NCI-H345 (cell line): ENCODE results near the gene MYO10.
A peak's percentile ranks its signal among the peaks of the same experiment; 100 is the strongest.
"Not testable (repeated sequence)": the region's sequence is repeated elsewhere in the genome, so short reads cannot be mapped to it uniquely, and the experiment has no call there.

Experiments
- DNase-seq: peaks from one replicate; lab custom pipeline; 2025; lab: John Stamatoyannopoulos, UW

Gene MYO10

DNA sequence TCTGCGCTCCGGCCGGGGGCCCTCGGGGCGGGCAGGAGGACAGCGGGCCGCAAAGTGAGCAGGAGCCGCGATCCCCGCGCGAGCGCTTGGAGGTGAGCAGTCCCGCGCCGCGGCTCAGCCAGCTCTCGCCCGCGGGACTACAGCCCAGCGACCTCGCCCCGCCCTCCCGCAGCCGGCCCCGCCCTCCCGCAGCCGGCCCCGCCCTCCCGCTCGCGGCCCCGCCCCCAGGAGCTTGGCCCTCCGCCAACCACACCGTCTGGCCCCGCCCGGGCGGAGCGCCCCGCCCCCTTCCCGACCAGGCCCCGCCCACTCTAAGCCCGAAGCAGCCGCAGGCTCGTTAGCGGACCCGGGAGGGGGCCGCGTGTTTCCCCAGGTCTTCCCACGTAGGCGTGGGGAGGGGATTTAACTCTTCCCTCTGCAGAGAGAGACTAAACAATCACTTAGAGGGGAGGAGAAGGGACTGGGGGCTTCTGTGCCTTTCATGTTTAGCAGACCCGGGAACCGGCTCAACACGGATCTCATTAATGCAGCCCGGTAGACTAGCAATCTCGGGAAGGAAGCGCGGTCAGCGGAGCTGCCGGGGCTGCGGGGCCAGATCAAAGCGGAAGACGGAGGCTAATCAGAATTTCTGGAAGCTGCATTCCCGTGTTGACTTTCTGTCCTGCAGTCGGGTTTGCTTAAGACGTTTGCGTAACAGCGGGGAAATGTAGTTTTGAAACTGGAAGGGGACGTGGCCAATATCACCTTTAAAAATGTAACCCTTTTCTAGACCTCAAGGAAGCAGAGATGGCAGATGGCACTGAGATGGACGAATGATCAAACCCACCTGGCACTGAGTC, at the start of gene MYO10:
Gene MYO10, minus strand, starts transcription at position 139 of the 839 bp plus-strand sequence. CDS start 480 bp downstream, outside the sequence.
- peak; percentile 77 for DNase-seq

DNA sequence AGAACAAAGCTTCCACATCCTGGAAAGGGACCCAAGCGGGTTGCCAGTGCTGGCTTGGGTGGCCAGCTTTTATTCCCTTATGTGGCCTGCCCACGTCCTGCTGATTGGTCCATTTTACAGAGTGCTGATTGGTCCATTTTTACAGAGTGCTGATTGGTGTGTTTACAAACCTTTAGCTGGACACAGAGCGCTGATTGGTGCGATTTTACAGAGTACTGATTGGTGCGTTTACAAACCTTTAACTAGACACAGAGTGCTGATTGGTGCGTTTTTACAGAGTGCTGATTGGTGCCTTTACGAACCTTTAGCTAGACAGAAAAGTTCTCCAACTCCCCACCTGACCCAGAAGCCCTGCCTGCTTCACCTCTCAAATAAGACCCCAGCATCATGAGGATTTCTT, 49.2 kb upstream of the MYO10 start:
- not testable (repeated sequence) for DNase-seq

DNA sequence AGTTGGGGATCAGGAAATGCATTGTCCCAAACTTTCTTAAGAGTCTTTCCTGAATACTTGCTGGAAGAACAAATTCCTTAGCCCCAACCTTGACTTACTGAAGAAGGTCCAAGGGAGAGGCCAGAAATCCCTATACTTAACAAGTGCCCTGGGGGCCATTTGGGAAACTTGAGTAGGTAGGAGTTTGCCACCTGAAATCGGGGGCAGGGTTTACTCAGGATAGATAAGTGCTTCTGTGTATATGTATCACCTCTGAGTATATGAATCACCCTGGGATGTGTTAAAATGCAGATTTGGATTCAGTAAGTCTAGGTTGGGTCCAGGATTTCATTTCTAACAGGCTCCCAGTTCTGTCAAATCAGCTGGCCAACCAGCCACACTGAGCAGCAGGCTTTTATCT, 47.9 kb upstream of the MYO10 start:
- no peak for DNase-seq

DNA sequence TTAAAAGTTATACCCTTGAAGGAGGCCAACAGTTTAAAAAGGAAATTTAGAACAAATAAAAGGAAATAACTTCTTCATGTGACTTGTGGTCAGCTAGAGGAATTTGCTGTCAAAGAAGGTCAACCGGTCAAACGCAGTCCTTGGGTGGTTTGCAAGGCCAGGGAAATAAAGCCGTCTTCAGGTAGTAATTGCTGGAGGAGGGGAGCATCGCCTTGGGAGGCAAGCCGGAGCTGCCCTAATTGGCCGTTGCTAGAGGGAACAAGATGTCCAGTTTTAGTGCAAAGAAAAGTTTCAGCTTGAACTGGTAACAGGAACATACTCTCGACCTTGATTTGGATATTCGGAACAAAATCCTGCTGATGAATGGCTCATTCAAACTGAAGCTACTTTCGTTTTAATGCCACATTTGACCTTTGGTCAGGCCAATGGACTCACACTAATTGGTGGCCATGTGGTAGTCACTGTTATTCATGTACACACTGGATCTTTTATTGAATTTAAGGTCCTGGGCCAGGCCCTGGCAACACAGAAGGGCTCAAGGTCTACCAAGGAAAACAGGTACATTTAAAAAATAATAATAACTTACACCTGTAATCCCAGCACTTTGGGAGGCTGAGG, 47.0 kb upstream of the MYO10 start:
- no peak for DNase-seq

DNA sequence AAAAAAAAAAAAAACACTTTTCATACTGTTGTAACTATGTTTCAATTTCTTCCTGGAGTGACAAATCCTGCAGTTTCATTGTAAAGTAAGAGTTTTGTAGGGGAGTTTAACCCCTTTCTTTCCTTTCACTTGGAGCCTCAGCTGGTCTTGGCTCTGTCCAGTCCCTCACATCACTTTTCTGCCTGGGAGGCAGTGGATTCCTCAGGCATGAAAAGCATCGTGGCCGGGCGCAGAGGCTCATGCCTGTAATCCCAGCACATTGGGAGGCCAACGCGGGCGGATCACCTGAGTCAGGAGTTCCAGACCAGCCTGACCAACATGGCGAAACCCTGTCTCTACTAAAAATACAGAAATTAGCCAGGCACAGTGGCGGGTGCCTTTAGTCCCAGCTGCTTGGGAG, 45.6 kb upstream of the MYO10 start:
- DNase-seq: no peak

DNA sequence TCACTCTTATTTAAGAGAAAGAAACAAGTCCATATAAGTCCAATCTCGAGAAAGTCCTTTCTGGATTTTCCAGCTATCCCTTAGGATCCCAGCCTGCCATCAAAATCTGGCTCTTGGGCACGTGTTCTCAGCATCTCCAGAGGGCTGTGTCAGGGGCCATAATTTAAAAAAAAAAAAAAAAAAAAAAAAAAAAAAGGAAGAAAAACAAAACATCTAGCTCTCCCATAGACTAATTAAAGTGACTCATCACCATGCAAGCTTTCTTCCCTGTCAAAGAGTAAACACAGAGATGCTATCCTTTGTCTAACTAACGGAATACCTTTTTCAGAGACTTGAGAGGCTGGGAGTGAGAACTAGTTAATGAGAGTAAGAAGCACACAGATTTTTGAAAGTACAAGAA, 44.9 kb upstream of the MYO10 start:
- DNase-seq: no peak

DNA sequence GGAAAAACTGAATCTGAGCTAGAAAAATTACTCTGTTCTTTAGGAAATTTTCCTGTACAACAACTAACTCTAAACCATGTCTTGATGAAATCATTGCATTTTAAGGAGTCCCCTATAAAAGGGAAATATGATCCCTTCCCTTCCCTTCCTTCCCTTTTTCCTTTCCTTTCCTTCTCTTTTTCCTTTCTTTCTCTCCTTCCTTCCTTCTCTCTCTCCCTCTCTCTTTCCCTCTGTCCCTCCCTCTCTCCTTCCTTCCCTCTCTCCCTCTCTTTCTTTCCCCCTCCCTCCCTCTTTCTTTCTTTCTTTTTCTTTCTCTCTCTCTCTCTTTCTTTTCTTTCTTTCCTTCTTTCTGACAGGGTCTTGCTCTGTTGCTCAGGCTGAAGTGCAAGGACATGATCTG, 42.2 kb upstream of the MYO10 start:
- no peak for DNase-seq

DNA sequence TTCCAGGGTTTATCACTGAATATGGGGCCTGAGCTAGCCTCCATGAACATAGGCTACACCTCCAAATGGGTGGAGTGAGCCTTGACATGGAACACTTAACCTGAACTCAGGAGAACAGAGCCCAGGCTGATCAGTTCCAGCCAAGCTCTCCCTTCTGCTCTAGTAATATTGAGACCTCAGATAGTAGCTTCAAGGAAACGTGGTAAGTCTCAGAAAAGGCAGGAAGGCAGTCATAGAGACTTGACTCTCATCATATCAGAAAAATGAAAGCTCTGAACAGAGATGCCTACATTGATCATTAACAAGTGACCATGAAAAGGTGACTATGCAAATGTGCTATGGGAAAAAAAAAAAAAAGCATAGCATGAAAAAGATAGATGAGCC, 40.5 kb upstream of the MYO10 start:
- no peak for DNase-seq

DNA sequence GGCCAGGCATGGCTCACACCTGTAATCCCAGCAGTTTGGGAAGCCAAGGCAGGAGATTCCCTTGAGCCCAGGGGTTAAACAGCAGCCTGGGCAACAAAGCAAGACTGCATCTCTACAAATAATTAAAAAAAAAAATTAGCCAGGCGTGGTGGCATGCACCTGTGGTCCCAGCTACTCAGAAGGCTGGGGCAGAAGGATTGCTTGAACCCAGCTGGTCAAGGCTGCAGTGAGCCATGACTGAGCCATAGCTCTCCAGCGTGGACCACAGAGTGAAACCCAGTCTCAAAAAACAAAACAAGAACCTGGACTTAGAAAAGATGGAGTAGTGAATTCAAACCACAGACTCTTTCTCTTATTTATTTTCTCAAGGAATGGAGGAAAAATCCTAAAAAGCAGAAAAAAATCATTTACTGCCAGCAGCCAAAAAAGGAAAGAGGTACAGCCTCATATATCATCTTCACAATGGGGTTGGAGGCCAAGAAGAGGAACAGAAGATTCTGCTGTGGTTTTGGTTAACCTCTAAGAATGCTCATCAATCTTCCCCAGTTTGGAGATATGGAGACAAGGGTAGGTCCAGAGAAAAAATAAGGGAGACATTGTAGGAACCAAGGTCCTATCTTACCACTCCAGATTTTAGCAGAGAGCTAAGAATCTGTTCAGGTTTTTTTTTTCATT, 40.0 kb upstream of the MYO10 start:
- DNase-seq: no peak

DNA sequence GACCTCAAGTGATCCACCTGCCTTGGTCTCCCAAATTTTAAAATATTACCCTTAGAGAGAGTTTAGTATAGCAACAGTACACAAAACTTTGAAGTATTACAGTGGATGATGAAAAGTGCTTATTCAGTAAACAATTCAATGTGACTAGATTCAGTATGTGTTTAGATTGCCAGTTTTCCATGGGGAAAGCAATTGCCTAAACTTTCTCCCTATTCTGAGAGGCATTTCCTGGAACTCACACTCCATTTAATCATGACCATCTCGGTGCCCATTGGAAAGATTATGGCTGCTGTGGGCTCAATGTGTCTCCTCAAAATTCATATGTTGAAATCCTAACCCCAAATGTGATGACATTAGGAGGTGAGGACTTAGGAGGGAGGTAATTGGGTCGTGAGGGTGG, 38.9 kb upstream of the MYO10 start:
- DNase-seq: no peak

DNA sequence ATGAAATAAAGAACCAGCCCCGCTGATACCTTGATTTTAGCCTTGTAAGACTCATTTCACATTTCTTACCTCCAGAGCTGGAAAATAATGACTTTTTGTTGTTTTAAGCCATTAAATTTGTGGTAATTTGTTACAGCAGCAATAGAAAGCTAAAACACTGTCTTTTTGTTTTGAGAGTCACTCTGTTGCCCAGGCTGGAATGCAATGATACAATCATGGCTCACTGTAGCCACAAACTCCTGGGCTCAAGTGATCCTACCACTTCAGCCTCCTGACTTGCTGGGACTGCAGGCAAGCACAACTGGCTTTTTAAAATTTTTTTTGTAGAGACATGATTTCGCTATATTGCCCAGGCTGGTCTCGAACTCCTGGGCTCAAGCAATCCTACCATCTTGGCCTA, 34.7 kb upstream of the MYO10 start:
- DNase-seq: no peak

DNA sequence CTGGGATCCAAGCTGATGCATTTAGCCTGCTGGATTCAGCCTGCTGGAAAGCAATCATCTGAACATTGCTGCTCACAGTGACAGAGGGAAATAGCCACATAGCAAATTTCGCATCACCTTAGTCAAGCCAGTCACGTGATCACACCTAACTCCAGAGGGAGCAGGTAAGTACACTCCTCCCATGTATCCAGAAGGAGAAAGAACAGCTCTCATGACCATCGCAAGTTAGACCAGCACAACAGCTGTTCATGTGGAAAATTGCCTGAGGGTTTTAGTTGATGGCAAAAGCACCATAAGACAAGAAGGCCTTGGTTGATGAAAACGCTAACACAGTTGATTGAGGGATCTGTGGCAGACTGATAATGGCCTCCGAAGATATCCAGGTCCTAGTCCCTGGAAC, 34.2 kb upstream of the MYO10 start:
- peak; percentile 14 for DNase-seq

DNA sequence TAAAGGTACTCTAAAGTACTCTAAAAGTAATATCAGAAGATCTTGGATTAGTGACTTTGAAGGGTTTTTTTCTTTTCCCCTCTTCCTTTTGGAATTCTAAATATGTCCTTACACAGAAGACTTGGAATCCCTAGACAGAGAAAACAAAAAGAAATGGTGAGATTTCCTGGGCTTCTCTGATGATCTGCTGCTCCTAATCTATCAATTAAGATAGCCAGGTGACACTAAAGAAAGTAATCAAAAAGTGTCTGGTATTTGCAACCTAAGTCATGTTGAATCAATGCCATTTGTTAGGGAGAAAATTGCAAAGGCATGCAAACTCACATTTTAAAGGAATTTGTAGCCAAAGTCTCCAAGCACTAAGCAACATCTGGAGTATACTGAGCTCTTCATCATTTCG, 29.5 kb upstream of the MYO10 start:
- DNase-seq: no peak

DNA sequence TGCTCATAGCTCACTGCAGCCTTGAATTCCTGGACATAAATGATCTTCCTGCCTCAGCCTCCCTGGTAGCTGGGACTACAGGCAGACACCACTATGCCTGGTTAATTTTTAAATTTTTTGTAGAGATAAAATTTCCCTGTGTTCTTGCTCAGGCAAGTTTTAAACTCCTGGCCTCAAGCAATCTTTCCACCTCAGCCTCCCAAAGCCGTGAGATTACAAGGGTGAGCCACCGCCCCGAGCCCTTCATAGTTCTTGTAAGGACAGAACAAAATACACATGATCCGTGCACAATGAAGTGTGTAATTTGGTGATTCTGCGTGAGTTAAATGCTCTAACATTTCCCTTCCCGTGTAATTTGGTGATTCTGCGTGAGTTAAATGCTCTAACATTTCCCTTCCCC, 27.7 kb upstream of the MYO10 start:
- no peak for DNase-seq

DNA sequence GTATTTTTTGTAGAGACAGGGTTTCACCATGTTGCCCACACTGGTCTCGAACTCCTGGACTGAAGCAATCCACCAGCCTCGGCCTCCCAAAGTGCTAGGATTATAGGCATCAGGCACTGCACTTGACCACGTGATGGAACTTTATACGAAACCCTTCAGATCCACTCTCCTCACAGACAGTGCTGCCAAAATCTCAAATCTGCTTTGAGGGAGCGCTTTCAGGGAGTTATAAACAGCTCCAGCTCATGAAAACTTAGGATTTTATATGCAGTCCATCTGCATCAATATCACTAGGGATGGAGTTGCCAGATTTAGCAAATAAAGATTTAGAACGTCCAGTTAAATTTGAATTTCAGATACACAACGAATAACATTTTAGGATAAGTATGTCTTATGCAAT, 25.0 kb upstream of the MYO10 start:
- no peak for DNase-seq

DNA sequence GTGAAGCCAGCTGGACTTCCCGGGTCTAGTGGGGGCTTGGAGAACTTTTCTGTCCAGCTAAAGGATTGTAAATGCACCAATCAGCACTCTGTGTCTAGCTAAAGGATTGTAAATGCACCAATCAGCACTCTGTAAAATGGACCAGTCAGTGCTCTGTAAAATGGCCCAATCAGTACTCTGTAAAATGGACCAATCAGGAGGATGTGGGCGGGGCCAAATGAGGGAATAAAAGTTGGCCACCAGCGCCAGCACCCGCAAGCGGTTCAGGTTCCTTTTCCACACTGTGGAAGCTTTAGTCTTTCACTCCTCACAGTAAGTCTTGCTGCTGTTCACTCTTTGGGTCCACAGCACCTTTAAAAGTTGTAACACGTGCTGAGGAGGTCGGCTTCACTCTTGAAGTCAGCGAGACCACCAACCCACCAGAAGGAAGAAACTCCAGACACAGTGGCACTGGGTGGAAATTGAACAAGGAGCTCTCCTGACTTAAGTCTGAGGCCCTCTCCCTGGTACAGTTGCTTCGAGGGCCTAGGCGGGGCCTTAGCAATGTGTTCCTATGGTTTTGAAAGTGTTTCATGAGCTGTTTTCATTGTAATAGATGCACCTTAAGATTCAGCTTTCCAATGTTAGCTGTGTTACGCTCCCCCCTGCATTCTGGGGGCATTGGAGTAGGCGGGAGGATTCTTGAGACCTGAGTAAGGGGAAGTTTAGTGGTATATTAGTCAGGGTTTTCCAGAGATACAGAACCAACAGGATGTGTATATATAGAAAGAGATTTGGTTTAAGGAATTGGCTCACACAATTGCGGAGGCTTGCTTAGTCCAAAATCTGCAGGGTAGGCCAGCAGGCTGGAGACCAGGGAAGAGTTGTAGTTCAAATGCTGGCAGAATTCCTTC, 21.5 kb upstream of the MYO10 start:
- DNase-seq: no peak

DNA sequence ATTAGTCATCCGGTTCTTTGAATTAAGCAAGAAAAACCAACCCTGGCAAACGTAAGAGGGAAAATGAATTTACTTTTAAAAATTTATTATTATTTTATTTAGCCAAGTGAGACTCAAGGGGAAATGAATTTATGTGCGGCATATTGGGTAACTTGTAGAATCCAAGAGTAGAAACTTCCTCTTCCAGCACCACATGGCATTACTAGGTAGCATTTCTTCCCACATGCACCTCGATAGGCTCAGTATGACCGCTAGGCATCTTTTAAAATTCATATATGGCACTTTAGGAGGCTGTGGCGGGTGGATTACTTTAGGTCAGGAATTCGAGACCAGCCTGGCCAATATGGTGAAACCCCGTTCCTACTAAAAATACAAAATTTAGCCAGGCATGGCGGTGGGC, 17.6 kb upstream of the MYO10 start:
- DNase-seq: no peak

DNA sequence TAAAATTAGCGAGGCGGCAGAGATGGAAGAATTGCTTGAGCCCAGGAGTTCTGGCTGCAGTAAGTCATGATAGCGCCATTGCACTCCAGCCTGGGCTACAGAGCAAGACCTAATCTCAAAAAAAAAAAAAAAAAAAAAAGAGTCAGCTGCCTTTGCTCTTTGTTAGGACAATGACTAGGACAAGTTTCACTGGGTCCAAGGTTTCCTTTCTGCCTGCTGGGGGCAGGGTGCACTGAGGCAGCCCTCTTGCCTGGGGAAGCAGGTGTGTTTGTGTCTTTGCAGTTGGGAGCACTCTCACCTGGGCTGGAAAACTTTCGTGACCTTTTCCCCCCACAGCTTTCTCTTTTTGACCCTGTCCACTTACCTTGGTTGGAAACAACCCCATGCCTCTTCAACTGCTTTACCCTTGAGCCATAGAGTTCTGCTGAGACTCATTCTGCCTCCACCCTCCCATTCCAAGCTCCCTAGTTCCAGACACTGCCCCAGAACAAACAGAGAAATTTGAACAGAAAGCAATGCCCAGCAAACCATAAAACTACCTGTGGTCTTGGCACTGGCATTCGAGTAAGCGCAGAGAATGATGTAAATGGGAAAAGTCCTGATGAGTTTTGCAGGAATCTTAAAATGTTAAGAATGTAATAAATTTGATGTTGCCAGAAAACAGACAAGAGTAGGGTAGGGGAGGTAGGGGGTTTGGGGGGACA, 17.0 kb upstream of the MYO10 start:
- DNase-seq: no peak

DNA sequence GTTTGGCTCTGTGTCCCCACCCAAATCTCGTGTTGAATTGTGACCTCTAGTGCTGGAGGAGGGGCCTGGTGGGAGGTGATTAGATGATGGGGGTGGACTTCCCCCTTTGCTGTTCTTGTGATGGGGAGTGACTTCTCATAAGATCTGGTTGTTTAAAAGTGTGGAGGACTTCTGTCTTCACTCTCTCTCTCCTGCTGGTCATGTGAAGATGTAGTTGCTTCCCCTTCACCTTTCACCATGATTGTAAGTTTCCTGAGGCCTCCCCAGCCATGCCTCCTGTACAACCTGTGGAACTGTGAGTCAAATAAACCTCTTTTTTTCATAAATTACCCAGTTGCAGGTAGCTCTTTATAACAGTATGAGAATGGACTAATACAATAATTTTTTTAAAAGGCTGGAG, 10.6 kb upstream of the MYO10 start:
- DNase-seq: no peak

DNA sequence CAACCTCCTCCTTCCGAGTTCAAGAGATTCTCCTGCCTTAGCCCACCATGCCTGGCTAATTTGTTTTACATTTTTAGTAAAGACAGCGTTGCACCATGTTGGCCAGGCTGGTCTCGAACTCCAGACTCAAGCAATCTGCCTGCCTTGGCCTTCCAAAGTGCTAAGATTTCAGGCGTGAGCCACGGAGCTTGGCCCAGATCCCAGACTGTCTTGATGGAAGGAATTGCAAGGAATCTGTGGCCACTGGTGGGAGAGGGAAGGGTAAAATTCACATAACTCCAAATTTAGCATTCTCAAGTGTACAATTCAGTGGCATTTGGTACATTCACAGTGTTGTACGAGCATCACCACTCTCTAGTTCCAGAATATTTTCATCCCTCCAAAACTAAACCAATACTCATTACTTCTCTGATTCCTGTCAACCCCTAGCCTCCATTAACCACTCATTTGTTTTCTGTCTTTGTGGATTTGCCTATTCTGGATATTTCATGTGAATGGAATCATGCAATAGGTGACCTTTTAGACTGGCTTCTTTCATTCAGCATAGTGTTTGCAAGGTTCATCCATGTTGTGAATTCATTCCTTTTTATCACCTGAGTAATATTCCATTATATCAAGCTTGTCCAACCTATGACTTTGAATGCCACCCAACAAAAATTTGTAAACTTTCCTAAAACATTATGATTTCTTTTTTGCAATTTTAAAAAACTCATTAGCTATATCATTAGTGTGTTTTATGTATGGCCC, 8.9 kb upstream of the MYO10 start:
- no peak for DNase-seq
